Astrocyte of the cerebellum (primary cell): ENCODE data around the gene OTUB2.

Experiments used
- DNase-seq: peaks from one replicate; pipeline ENCODE4 v3.0.0-alpha.2; 2011; ENCODE audit warnings: low read depth
- H3K4me3 ChIP-seq: 2 replicates; pipeline ENCODE4 v1.5.1; 2011; ENCODE audit warnings: mild to moderate bottlenecking, low read depth, low read length, moderate library complexity
- in situ Hi-C: cut with HindIII; loops from 2 replicates; pipeline ENCODE4 v1.10.0; 2017; ENCODE audit warnings: low sequenced_read_pairs
- TF ChIP-seq, protein P1 (sequence below): IDR thresholded peaks from 2 replicates; pipeline ENCODE4 v1.5.1; 2012; ENCODE audit warnings: low read length, low read depth, moderate library complexity, mild to moderate bottlenecking; ENCODE audit errors: missing control alignments

OTUB2 gene

DNA sequence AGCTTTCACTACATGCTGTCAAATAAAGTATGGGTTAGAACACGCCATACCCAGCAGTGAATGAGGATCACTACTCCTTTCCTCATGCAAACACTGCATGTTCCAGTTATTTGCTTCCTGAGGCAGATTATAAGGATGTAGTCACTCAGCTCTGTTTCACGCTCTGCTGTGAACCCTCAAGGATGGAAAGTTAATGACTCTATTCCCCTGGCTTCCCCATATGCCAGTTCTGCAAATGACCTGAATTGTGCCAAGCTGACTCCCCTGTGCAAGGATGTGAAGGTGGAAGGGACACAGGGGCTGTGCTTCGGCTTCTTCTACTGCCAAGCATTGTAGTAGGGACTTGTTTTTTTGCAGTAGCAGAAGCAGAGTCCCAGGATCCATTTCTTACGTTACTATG, 61.8 kb downstream of the OTUB2 start:
- H3K4me3 ChIP-seq: no peak overlapping the region
- no peak for DNase-seq
- in situ Hi-C loops: no loop called here
- TF ChIP-seq, protein P1, sequence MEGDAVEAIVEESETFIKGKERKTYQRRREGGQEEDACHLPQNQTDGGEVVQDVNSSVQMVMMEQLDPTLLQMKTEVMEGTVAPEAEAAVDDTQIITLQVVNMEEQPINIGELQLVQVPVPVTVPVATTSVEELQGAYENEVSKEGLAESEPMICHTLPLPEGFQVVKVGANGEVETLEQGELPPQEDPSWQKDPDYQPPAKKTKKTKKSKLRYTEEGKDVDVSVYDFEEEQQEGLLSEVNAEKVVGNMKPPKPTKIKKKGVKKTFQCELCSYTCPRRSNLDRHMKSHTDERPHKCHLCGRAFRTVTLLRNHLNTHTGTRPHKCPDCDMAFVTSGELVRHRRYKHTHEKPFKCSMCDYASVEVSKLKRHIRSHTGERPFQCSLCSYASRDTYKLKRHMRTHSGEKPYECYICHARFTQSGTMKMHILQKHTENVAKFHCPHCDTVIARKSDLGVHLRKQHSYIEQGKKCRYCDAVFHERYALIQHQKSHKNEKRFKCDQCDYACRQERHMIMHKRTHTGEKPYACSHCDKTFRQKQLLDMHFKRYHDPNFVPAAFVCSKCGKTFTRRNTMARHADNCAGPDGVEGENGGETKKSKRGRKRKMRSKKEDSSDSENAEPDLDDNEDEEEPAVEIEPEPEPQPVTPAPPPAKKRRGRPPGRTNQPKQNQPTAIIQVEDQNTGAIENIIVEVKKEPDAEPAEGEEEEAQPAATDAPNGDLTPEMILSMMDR: no peak

DNA sequence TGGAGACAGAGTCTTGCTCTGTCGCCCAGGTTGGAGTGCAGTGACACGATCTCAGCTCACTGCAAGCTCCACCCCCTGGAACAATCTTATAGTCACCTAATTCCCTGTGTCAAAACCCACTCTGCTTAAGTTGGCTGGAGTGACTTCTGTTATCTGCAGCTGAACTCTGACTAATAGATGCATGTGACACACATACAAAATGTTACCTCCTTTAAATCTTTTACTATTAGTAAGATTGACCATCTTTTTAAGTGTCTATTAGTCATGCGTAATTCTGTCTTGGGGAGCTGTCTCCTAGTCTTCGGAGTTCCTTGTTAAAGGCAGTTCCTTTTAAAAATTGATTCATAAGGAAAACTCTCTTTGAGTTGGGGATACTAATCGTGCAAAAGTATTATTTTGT, 62.4 kb downstream of the OTUB2 start:
- TF ChIP-seq, protein P1: no peak
- in situ Hi-C loops: no loop called here

DNA sequence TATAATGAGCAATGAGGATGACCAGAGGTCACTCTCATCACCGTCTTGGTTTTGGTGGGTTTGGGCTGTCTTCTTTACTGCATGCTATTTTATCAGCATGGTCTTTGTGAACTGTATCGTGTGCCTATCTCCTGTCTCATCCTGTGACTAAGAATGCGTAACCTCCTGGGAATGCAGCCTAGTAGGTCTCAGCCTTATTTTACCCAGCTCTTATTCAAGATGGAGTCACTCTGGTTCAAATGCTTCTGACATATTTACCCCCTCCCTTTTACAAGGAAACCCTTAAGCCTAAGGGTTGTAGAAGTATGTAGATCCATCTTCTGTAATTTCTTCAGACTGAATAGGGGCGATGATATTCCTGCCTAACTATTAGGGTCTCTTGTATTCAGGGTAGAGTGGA, 63.3 kb downstream of the OTUB2 start:
- in situ Hi-C loops: no loop called here

More for the DNA sequence above, 62.4 kb downstream of the OTUB2 start:
- no peak for DNase-seq
- H3K4me3 ChIP-seq: no peak overlapping the region

DNA sequence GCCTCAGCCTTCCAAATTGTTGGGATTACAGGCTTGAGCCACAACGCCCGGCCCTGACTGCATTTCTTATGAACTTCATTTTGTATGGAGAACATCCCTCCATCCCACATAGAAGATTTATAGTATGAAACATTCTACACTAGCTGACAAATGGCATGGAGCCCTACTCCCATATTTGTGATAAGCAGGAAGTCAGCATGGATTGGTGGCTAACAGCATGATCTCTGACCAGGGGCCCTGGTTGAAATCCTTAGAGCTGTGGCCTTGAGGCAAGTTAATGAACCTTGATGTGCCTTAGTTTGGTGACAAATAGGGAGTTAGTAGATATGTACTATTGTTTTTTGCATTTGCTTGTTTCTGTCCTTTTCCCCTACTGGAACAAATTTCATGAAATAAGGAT, 67.3 kb downstream of the OTUB2 start:
- no peak for DNase-seq
- H3K4me3 ChIP-seq: no peak overlapping the region
- TF ChIP-seq, protein P1: no peak
- in situ Hi-C loops: no loop called here

More for the DNA sequence above, 63.3 kb downstream of the OTUB2 start:
- no peak for DNase-seq
- TF ChIP-seq, protein P1: no peak
- H3K4me3 ChIP-seq: no peak overlapping the region

DNA sequence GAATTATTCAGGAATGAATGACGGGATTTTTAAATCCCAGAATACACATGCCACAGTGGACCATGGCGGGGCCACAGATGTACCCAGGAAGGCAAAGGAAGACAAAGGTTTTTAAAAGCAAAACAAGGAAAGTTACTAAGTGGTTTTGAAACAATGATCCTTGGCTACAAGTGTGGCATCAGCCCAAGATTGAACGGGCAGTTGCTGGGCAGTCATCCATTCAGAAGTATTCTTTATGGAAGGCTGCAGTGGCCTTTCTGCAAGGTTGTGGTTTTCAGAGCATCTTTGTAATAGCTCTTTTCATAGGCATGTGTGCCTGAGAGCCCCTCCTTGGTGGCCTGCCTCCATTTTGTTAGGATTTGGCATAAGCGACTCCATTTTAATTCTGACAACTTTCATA, 71.0 kb downstream of the OTUB2 start:
- no peak overlapping the region for H3K4me3 ChIP-seq
- TF ChIP-seq, protein P1: no peak
- no peak for DNase-seq
- in situ Hi-C loops: no loop called here
